Prostate gland (tissue), 2 donors: ENCODE data around the gene BNC2. TPM values are rescaled to one million over a fixed set of nuclear protein-coding genes. Genes with fewer than 3 reads are reported as not detected.

Experiments used
- DNase-seq: peaks from one replicate; pipeline ENCODE4 v3.0.0-alpha.2; 2019; ENCODE audit warnings: low spot score
- H3K27ac ChIP-seq, 2 donors: fragments of 200-600 bp; sonication (generic); 2 replicates each; pipeline ENCODE4 v1.5.1; 2017 to 2019
- H3K27me3 ChIP-seq: fragments of 200-600 bp; sonication (generic); replicated peaks from 2 replicates; pipeline ENCODE4 v1.5.1; 2019; ENCODE audit not compliant: insufficient read depth
- H3K36me3 ChIP-seq, 2 donors: fragments of 200-600 bp; sonication (generic); 1 replicate in 1 of 2; 2 replicates in 1 of 2; pipeline versions ENCODE4 v1.5.1 to v1.8.1; 2017 to 2019
- H3K4me1 ChIP-seq: fragments of 200-600 bp; sonication (generic); replicated peaks from 2 replicates; pipeline ENCODE4 v1.5.1; 2019
- H3K4me3 ChIP-seq, 2 donors: fragments of 200-600 bp; sonication (generic); 2 replicates each; pipeline ENCODE4 v1.5.1; 2017 to 2019
- H3K9me3 ChIP-seq: fragments of 200-600 bp; sonication (generic); 2 replicates; pipeline ENCODE4 v1.5.1; 2017
- POLR2A ChIP-seq: fragments of 450-650 bp; IDR thresholded peaks from one replicate; pipeline ENCODE4 v1.6.1; 2016; ENCODE audit warnings: antibody characterized with exemption, mild to moderate bottlenecking
- POLR2AphosphoS5 ChIP-seq: sonication (generic); formaldehyde crosslinking; IDR thresholded peaks from one replicate; pipeline ENCODE4 v1.6.1; 2017; ENCODE audit warnings: antibody characterized with exemption
- WGBS: methylation state at CpG from one replicate; pipeline ENCODE4 v1.1.5; 2018; 5-methylcytosine and 5-hydroxymethylcytosine counted together
- intact Hi-C: fragments of 100-400 bp; cut with DNase I; formaldehyde crosslinking; loops from one replicate; pipeline ENCODE4 v1.14.2; 2022
- total RNA-seq, 2 donors: library from RNA; depleted of rRNA; stranded (reverse); fragments of >200 nt; gene quantifications; one replicate each; pipeline ENCODE4 v1.1.0, GENCODE V29; 2016
- TF ChIP-seq, protein P1 (sequence below), 4 experiments: fragments of 200-600 bp in 2 of 4; fragments of 450-650 bp in 2 of 4; sonication (generic) in 2 of 4; IDR thresholded peaks; 1 replicate in 3 of 4; 2 replicates in 1 of 4; pipeline ENCODE4 v1.5.1; 2016 to 2019; ENCODE audit warnings: antibody characterized with exemption in 4 of 4, mild to moderate bottlenecking in 2 of 4, moderate library complexity in 2 of 4

BNC2 gene
- total RNA-seq, 2 donors from 2014 or later: 4.9 to 37.2 TPM

DNA sequence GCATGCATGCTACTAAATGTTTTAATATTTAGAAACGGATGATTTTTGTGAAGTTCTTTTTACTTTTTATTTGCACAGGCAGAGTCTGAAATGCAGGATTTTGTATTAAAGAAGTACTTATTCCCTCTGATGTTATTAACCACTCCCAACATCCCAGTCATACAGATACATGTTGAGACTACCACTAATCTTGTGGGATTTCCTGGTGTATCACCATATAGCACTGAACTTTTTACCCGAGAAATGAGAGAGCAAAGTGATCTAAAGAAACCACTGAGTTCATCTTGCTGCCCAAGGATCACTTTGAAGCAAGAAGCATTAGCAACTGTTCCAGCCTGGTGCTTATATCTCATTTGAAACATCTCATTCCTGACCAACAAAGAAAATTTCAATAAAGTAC, 443.8 kb downstream of the BNC2 start:
- Histone ChIP-seq H3K4me1 (no peaks in the 10 kb centered on the region), H3K9me3 (no peaks in the 10 kb centered on the region), H3K27me3 (no peaks in the 10 kb centered on the region), H3K4me3 (no peak overlapping the region), H3K36me3 (no peaks in the 10 kb centered on the region), H3K27ac (no peak overlapping the region)
- WGBS: 86% methylated on average over 2 of the region's 2 CpGs
- DNase-seq: no peak
- TF ChIP-seq, protein P1, sequence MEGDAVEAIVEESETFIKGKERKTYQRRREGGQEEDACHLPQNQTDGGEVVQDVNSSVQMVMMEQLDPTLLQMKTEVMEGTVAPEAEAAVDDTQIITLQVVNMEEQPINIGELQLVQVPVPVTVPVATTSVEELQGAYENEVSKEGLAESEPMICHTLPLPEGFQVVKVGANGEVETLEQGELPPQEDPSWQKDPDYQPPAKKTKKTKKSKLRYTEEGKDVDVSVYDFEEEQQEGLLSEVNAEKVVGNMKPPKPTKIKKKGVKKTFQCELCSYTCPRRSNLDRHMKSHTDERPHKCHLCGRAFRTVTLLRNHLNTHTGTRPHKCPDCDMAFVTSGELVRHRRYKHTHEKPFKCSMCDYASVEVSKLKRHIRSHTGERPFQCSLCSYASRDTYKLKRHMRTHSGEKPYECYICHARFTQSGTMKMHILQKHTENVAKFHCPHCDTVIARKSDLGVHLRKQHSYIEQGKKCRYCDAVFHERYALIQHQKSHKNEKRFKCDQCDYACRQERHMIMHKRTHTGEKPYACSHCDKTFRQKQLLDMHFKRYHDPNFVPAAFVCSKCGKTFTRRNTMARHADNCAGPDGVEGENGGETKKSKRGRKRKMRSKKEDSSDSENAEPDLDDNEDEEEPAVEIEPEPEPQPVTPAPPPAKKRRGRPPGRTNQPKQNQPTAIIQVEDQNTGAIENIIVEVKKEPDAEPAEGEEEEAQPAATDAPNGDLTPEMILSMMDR (IDR thresholded peaks at IDR 0.05): no peak
- TF ChIP-seq POLR2A (no peak), POLR2AphosphoS5 (no peak)
- intact Hi-C loops: no loop called here

DNA sequence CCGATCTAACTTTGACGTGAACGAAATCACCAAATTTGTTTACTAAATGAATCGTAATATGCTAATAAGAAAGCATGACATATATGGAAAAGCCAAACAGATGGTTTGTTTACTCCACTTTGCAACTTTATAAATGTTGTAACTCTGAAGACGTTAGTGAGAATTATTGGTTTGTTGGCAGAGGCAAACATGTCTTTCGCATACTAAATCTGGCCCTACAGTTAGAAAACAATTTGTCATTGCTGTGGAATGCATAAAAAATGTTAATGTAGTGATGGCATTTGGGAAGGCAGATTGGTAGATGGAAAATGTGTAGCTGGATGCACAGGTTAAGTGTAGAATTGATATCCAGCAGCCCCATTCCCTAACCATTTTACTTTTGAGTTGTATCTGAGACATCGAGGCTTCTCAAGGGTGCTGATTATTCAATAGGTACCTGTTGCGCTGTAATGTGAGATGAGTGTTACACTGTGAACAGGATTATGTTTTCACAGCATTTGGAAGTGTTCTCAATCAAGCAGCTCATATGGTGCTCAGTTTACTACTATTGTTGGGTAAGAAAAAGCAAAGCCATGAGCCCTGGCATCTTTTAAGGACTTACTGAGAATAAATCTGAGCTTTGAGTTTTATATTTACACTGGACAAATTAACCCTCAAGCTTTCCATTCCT, 444.8 kb downstream of the BNC2 start:
- H3K27ac ChIP-seq: no peak overlapping the region
- H3K9me3 ChIP-seq: no peaks in the 10 kb centered on the region
- WGBS: 82% methylated on average over 8 of the region's 8 CpGs
- no peak overlapping the region for H3K4me3 ChIP-seq
- H3K27me3 ChIP-seq: no peaks in the 10 kb centered on the region
- H3K4me1 ChIP-seq: no peaks in the 10 kb centered on the region
- H3K36me3 ChIP-seq: no peaks in the 10 kb centered on the region
- no peak for DNase-seq
- TF ChIP-seq POLR2A (no peak), POLR2AphosphoS5 (no peak)
- TF ChIP-seq, protein P1 (IDR thresholded peaks at IDR 0.05): no peak
- intact Hi-C loops: no loop called here

DNA sequence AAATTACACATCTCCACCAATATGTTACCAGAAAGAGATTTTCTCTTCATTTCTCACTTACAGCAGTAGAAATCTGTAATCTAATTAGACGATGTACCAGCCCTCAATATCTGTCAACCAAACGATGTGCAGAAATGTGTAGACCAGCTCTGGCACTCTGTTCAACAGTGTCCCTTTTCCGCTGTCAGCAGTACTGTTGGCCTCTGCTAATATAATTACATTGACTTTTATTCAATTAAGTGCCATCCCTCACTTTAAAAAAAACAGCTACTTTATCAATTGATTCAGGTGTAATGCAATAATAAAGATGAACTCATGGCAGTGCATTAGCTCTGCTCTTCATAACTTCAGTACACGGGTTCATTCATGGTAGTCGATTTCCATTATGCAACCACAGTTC, 448.4 kb downstream of the BNC2 start:
- H3K9me3 ChIP-seq: no peaks in the 10 kb centered on the region
- intact Hi-C loops: no loop called here
- DNase-seq: no peak
- no peak overlapping the region for H3K27ac ChIP-seq
- no peaks in the 10 kb centered on the region for H3K36me3 ChIP-seq
- WGBS: 94% methylated on average over 5 of the region's 5 CpGs
- no peak for TF ChIP-seq POLR2AphosphoS5
- H3K4me1 ChIP-seq: no peaks in the 10 kb centered on the region
- no peaks in the 10 kb centered on the region for H3K27me3 ChIP-seq
- no peak overlapping the region for H3K4me3 ChIP-seq

DNA sequence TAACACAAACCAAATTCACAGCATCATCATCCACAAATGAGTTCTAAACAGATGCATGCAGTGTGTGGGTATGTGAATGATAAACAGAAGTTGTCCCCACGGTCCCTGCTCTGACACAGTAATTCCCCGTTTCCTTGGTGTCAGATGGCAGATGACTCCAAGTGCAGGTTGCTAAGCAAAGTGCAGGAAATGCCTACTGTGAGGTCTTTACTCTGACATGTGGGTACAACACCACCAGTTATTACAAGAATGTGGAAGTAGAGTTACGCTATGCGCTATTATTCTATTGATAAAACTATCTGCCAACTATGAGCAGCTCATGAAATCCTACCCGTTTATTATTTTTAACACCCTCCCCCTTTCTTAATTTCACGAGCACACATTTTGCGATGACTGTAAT, 448.9 kb downstream of the BNC2 start:
- 69% methylated on average over 7 of the region's 7 CpGs for whole genome bisulfite sequencing

DNA sequence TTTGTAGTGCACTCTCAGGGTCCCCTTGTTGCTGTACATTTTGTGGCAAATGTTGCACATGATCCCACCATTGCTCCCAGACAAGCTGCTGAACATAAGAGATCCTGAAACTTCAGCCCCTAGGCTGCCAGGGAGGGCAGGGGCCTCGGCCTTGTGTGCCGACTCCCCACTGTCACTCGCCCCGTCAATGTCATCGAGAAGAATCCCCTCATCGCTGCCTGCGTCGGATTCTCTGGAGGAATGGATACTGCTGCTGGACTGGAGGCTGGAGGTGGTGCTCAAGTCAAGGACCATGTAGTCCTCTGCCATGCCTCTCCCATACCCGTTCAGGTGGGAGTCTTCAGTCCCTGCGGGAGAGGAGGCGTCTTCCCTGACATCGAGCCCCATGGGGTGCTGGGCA, 451.3 kb downstream of the BNC2 start:
- 96% methylated on average over 12 of the region's 12 CpGs for WGBS
- Histone ChIP-seq H3K27me3 (no peaks in the 10 kb centered on the region), H3K36me3 (no peaks in the 10 kb centered on the region), H3K4me3 (no peak overlapping the region), H3K27ac (no peak overlapping the region), H3K4me1 (no peaks in the 10 kb centered on the region), H3K9me3 (no peaks in the 10 kb centered on the region)
- DNase-seq: no peak
- TF ChIP-seq POLR2AphosphoS5: no peak
- TF ChIP-seq, protein P1 (IDR thresholded peaks at IDR 0.05): no peak
- TF ChIP-seq POLR2A: no peak
- intact Hi-C loops: no loop called here

More for the DNA sequence above, 448.9 kb downstream of the BNC2 start:
- TF ChIP-seq POLR2A: no peak
- TF ChIP-seq POLR2AphosphoS5: no peak
- TF ChIP-seq, protein P1 (IDR thresholded peaks at IDR 0.05): no peak
- Histone ChIP-seq H3K27ac (no peak overlapping the region), H3K9me3 (no peaks in the 10 kb centered on the region), H3K4me3 (no peak overlapping the region), H3K4me1 (no peaks in the 10 kb centered on the region), H3K27me3 (no peaks in the 10 kb centered on the region), H3K36me3 (no peaks in the 10 kb centered on the region)
- intact Hi-C loops: no loop called here
- DNase-seq: no peak
